ENCODE results near the gene COX15.

The COX15 gene

DNA sequence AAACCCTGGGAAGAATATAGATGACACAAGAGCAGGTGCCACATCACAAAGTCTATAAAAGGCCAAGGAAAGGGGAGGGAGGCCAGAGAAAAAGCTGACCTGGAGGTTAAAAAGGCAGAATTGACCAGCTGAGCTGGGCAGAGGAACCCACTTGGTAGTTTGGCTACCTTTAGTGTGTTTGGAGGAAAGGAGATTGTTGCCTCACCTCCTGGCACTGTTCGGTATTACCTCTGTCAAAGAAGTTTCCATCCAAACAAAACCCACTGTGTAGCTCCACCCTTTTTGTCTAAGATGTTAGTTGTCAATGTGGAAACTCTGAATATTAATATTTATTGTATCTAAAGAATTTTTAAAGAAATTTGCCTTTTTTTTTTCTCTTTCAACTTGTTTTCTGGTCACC is 49.2 kb downstream of the COX15 start:
- no peak overlapping the region for H3K4me3 ChIP-seq (ENCODE audit: low read depth in 1 of 2, low read length in 2 of 2)
- no peak overlapping the region for H3K9ac ChIP-seq (ENCODE audit: low read depth in 1 of 2, low read length in 2 of 2)
- peaks cover 13 to 41% of the 10 kb centered on the region in 2 donors for H3K36me3 ChIP-seq (ENCODE audit: control insufficient read depth in 1 of 2, insufficient read depth in 2 of 2, low read length in 2 of 2)

More for the DNA sequence above, 49.2 kb downstream of the COX15 start:
- Histone ChIP-seq H3K27me3 (ENCODE audit: control insufficient read depth in 1 of 2, insufficient read depth in 2 of 2, low read length in 2 of 2) (no peaks in the 10 kb centered on the region), H3K27ac (ENCODE audit: low read depth, low read length) (no peak overlapping the region), H3K4me1 (ENCODE audit: control insufficient read depth in 1 of 2, insufficient read depth in 2 of 2, low read length in 2 of 2) (peaks cover 0 to 6% of the 10 kb centered on the region in 2 donors), H3K9me3 (ENCODE audit: control insufficient read depth in 1 of 2, low read length in 2 of 2) (no peaks in the 10 kb centered on the region)
